ENCODE data around the gene PRDX2. TPM values are rescaled to one million over a fixed set of nuclear protein-coding genes. Genes with fewer than 3 reads are reported as not detected.

The PRDX2 gene
- polyA plus RNA-seq, 3 donors, result 40.0 to 71.5 (median 46.7) TPM

DNA sequence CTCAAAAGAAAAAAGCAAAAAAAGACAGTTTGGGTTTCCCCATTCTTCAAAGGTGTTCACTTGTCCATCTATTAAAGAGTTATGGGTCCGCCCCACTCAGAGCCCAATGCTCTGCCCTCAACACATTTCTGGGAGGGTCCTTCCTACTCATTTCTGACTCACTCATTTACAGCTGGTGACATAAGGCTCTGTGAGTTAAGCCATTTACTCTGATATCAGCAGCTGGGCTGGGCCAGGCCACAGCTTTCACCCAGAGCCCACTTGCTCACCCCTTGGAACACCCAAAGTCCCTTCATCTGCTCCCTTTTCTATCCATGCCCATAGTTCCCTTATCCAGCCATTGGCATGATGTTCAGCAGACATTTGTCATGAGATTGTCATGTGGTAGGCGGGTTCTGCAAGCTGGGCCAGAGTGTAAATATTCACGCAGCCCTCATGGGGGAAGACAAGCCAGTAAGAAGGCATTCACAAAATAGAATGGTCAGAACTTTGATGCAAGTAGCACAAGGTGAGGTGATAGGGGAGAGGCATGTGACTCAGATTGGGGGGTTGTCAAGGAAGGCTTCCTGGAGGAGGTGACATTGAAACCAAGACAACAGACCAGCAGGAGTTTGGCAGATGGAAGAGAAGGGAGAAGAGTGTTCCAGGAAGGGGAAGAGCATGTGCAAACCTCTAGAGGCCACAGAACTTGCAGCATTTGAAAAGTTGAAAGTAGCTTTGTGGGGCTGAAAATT lies 42.6 kb upstream of the PRDX2 start:
- no peak overlapping the region for H2AFZ ChIP-seq (ENCODE audit: insufficient read depth, low read depth, low read length, poor library complexity, severe bottlenecking)
- peaks cover 24 to 54% of the 10 kb centered on the region in 2 donors for H3K27me3 ChIP-seq (ENCODE audit: control insufficient read depth in 2 of 2, insufficient read depth in 2 of 2, low read length in 2 of 2)
- H3K9me3 Mint-ChIP-seq, result peaks cover 3 to 18% (median 14%) of the 10 kb centered on the region in 7 donors

GRCh38 chr19:12843328-12843727 lies 41.7 kb upstream of the PRDX2 start:
- Histone ChIP-seq H3K27ac (ENCODE audit: low read depth in 1 of 2, low read length in 2 of 2) (no peak overlapping the region), H3K27me3 (ENCODE audit: control insufficient read depth in 2 of 2, insufficient read depth in 2 of 2, low read length in 2 of 2) (peaks cover 31 to 63% of the 10 kb centered on the region in 2 donors), H3K4me3 (replicated peaks in 1 of 3; ENCODE audit: low read depth in 2 of 3, low read length in 3 of 3) (no peak overlapping the region), H3K9ac (ENCODE audit: insufficient read depth, low read length, poor library complexity, severe bottlenecking) (no peak overlapping the region), H4K20me1 (ENCODE audit: insufficient read depth, low read length) (no peaks in the 10 kb centered on the region), H3K36me3 (replicated peaks in 1 of 2; ENCODE audit: control insufficient read depth in 1 of 2, insufficient read depth in 2 of 2, low read length in 2 of 2) (no peaks in the 10 kb centered on the region), H3K79me2 (ENCODE audit: insufficient read depth, low read length) (no peaks in the 10 kb centered on the region), H2AFZ (ENCODE audit: insufficient read depth, low read depth, low read length, poor library complexity, severe bottlenecking) (no peak overlapping the region), H3K4me2 (replicated peaks; ENCODE audit: extremely low read depth, low read length, poor library complexity, severe bottlenecking) (no peak overlapping the region), H3K4me1 (ENCODE audit: control insufficient read depth in 1 of 2, insufficient read depth in 2 of 2, low read length in 2 of 2) (peaks cover 26 to 32% of the 10 kb centered on the region in 2 donors), H3K9me3 (replicated peaks in 1 of 2; ENCODE audit: control insufficient read depth in 1 of 2, insufficient read depth in 1 of 2, low read length in 2 of 2) (peaks cover 6 to 25% of the 10 kb centered on the region in 2 donors)
- Mint-ChIP-seq H3K9me3 (peaks cover 3 to 20% (median 16%) of the 10 kb centered on the region in 7 donors), H3K36me3 (peaks cover 2 to 5% of the 10 kb centered on the region in 2 donors), H3K4me1 (peaks cover 29% of the 10 kb centered on the region), H3K27ac (no peak overlapping the region), H3K4me3 (no peak overlapping the region), H3K27me3 (ENCODE audit: low read depth in 3 of 3) (peaks cover 55 to 81% (median 61%) of the 10 kb centered on the region in 3 donors)
- DNase-seq, result no peak
- intact Hi-C loops (cut with micrococcal nuclease), result loop anchor here in 1 of 2 donors (5.0 kb wide), 1 partner anchor 36 kb away; the partner anchor contains the start of gene RNASEH2A
- WGBS (ENCODE audit: insufficient coverage), result 93% methylated on average over 10 of the region's 11 CpGs
- TF ChIP-seq CTCF (IDR thresholded peaks at IDR 0.05), result no peak

More for the DNA sequence above, 42.6 kb upstream of the PRDX2 start:
- Histone ChIP-seq H3K4me2 (replicated peaks; ENCODE audit: extremely low read depth, low read length, poor library complexity, severe bottlenecking) (no peak overlapping the region), H4K20me1 (ENCODE audit: insufficient read depth, low read length) (no peaks in the 10 kb centered on the region), H3K9me3 (replicated peaks in 1 of 2; ENCODE audit: control insufficient read depth in 1 of 2, insufficient read depth in 1 of 2, low read length in 2 of 2) (peaks cover 6 to 17% of the 10 kb centered on the region in 2 donors), H3K4me1 (ENCODE audit: control insufficient read depth in 1 of 2, insufficient read depth in 2 of 2, low read length in 2 of 2) (peaks cover 19 to 23% of the 10 kb centered on the region in 2 donors), H3K27ac (ENCODE audit: low read depth in 1 of 2, low read length in 2 of 2) (no peak overlapping the region), H3K36me3 (replicated peaks in 1 of 2; ENCODE audit: control insufficient read depth in 1 of 2, insufficient read depth in 2 of 2, low read length in 2 of 2) (no peaks in the 10 kb centered on the region), H3K79me2 (ENCODE audit: insufficient read depth, low read length) (no peaks in the 10 kb centered on the region), H3K9ac (ENCODE audit: insufficient read depth, low read length, poor library complexity, severe bottlenecking) (no peak overlapping the region), H3K4me3 (replicated peaks in 1 of 3; ENCODE audit: low read depth in 2 of 3, low read length in 3 of 3) (no peak overlapping the region)
- intact Hi-C loops (cut with micrococcal nuclease), result loop anchor here in 1 of 2 donors (5.0 kb wide), 1 partner anchor 37 kb away; the partner anchor contains the start of gene RNASEH2A
- peaks cover 48 to 72% (median 55%) of the 10 kb centered on the region in 3 donors for H3K27me3 Mint-ChIP-seq (ENCODE audit: low read depth in 3 of 3)
- no peak for DNase-seq
- WGBS (ENCODE audit: insufficient coverage), result 86% methylated on average over 3 of the region's 3 CpGs
- no peak overlapping the region for H3K4me3 Mint-ChIP-seq
- peaks cover 2 to 5% of the 10 kb centered on the region in 2 donors for H3K36me3 Mint-ChIP-seq
- TF ChIP-seq CTCF (IDR thresholded peaks at IDR 0.05), result no peak
- peak overlapping the region in 1 of 7 donors; percentile 21 for H3K27ac Mint-ChIP-seq
- peaks cover 23% of the 10 kb centered on the region for H3K4me1 Mint-ChIP-seq

Measured in CD14-positive monocyte (primary cell).